Measurements from ENCODE around the gene OR1J2.

DNA sequence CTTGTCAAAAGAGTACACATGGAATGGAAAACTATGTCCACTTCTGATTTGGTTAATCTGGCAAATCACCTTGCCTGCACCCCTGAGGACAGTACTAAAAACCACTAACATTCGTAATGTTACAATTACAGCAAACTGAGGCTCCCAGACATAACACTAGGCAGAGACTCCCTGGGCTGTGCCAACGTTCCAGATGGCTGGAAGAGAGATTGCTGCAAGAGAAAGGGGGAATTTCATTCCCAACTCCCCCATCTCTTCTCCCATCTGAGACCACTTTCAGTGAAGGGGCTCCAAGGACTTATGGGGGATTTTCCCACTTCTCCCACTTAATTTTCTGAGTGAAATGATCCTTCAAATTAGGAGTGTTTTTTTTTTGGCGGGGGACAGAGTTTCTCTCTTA is 44.1 kb upstream of the OR1J2 start:
- no peak for TF ChIP-seq EZH2 (IDR thresholded peaks at IDR 0.05; ENCODE audit: insufficient read depth, poor library complexity, severe bottlenecking)
- no peak for TF ChIP-seq EZH2phosphoT487 (IDR thresholded peaks at IDR 0.05; ENCODE audit: insufficient read depth, low read depth)

Data from GM23248 (cell line).